ENCODE measurements around the gene ASPRV1. TPM values are rescaled to one million over a fixed set of nuclear protein-coding genes. Genes with fewer than 3 reads are reported as not detected.

The ASPRV1 gene
- polyA plus RNA-seq, 4 donors, result 4.1 to 5.6 (median 4.9) TPM

GRCh38 chr2:69914950-69915945, 46.2 kb downstream of the ASPRV1 start, which contains the start of gene MXD1:
TSS of gene MXD1 (plus strand) at chr2:69915109. CDS start at chr2:69915331, 222 bp downstream.
- no peak for DNase-seq (ENCODE audit: low read depth in 4 of 4, low spot score in 3 of 4)

GRCh38 chr2:69914164-69914949, 47.1 kb downstream of the ASPRV1 start:
- peak; percentile 98 to 100 (median 100) for DNase-seq (ENCODE audit: low read depth in 4 of 4, low spot score in 3 of 4)

GRCh38 chr2:69911985-69912563, 49.4 kb downstream of the ASPRV1 start:
- DNase-seq (ENCODE audit: low read depth in 4 of 4, low spot score in 3 of 4), result peak in 1 of 4 donors; percentile 45

Other genes with a start within 250 kb of the ASPRV1 start
- 100 to 1,000 TPM in 3 of 4 donors, 10 to 100 TPM in 1; 73.5 to 301 (median 234) TPM for gene ANXA4, start 219.5 kb downstream of the ASPRV1 start, polyA plus RNA-seq (ENCODE audit: insufficient read length in 4 of 4)
- 10 to 100 TPM; 18.4 to 36.5 (median 33.5) TPM for gene GMCL1, start 132.0 kb downstream of the ASPRV1 start, polyA plus RNA-seq (ENCODE audit: insufficient read length in 4 of 4)
- 10 to 100 TPM; 67.3 to 80.8 (median 74.1) TPM for gene SNRNP27, start 67.7 kb downstream of the ASPRV1 start, polyA plus RNA-seq (ENCODE audit: insufficient read length in 4 of 4)
- 10 to 100 TPM in 3 of 4 donors, 1 to 10 TPM in 1; 9.3 to 14.8 (median 13.7) TPM for gene MXD1, start 46.5 kb downstream of the ASPRV1 start, polyA plus RNA-seq (ENCODE audit: insufficient read length in 4 of 4)
- 100 to 1,000 TPM; 234 to 314 (median 281) TPM for gene PCBP1, start 125.8 kb upstream of the ASPRV1 start, polyA plus RNA-seq (ENCODE audit: insufficient read length in 4 of 4)
- 10 to 100 TPM; 13.3 to 19.0 (median 18.2) TPM for gene C2orf42, start 229.4 kb upstream of the ASPRV1 start, polyA plus RNA-seq (ENCODE audit: insufficient read length in 4 of 4)